Heart left ventricle (tissue), 13 donors: Measurements from ENCODE around the gene LRBA.

Experiments used
- CTCF ChIP-seq, 12 donors: fragments of 200-600 bp; sonication (generic) in 4 of 12; IDR thresholded peaks; one replicate each; pipeline versions ENCODE4 v1.5.0 to v1.8.0; 2018 to 2022; ENCODE audit warnings: antibody characterized with exemption in 12 of 12, mild to moderate bottlenecking in 5 of 12
- POLR2A ChIP-seq, 2 donors: fragments of 450-650 bp; IDR thresholded peaks; one replicate each; pipeline ENCODE4 v1.6.1; 2017; ENCODE audit warnings: antibody characterized with exemption in 2 of 2, mild to moderate bottlenecking in 2 of 2, moderate library complexity in 2 of 2
- donor health status: ischemic (EF 13 %, LVEDD 7.1; RV severe dilation, severe dysfunction).
- donor health status: DM: no; HTN: yes; CAD: no.
- donor health status: DM: no; HTN: no; CAD: no.
- donor health status: ischemic (EF 25% LVEDD 6.9; RV normal size, moderate dysfunction).
- donor health status: ischemic (EF 25% LVEDD 5.7; RV mildly dilated, moderate dysfunction).
- donor health status: ischemic (EF 35%, LVEDD 5.7; RV mildly dilated, moderate dysfunction).
- donor health status: nonischemic (EF 11% LVEDD 7.7; RV severe dilation, severe dysfunction).
- donor health status: DM: yes; HTN: yes; CAD: no.
- donor health status: PGD.
- donor health status: ischemic (EF 29% LVEDD 5.4; RV normal size, mild dysfunction).
- donor health status: nonischemic (EF 23%, LVEDD 6.1; RV moderate dilation, normal function).

- TF ChIP-seq CTCF (IDR thresholded peaks at IDR 0.05), result no peak
- TF ChIP-seq POLR2A (IDR thresholded peaks at IDR 0.05), result no peak
Measured at GRCh38 chr4:150243932-150244331, 771.2 kb downstream of the LRBA start.
